ENCODE measurements around the gene FRK. TPM values are rescaled to one million over a fixed set of nuclear protein-coding genes. Genes with fewer than 3 reads are reported as not detected.
"Not testable (repeated sequence)": the region's sequence is repeated elsewhere in the genome, so short reads cannot be mapped to it uniquely, and the experiment has no call there.

FRK gene
- total RNA-seq, 2 donors from 2014 or later, result 7.9 to 9.1 TPM

- no peaks in the 10 kb centered on the region for H3K27me3 ChIP-seq
- intact Hi-C loops (cut with DNase I), result no loop called here
- ATAC-seq (no peak), DNase-seq (no peak)
- H3K36me3 ChIP-seq (replicated peaks in 1 of 2; ENCODE audit: insufficient read depth in 1 of 2, low read depth in 2 of 2), result no peaks in the 10 kb centered on the region
- no peak for TF ChIP-seq POLR2A (IDR thresholded peaks at IDR 0.05)
- TF ChIP-seq, protein P1, sequence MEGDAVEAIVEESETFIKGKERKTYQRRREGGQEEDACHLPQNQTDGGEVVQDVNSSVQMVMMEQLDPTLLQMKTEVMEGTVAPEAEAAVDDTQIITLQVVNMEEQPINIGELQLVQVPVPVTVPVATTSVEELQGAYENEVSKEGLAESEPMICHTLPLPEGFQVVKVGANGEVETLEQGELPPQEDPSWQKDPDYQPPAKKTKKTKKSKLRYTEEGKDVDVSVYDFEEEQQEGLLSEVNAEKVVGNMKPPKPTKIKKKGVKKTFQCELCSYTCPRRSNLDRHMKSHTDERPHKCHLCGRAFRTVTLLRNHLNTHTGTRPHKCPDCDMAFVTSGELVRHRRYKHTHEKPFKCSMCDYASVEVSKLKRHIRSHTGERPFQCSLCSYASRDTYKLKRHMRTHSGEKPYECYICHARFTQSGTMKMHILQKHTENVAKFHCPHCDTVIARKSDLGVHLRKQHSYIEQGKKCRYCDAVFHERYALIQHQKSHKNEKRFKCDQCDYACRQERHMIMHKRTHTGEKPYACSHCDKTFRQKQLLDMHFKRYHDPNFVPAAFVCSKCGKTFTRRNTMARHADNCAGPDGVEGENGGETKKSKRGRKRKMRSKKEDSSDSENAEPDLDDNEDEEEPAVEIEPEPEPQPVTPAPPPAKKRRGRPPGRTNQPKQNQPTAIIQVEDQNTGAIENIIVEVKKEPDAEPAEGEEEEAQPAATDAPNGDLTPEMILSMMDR (IDR thresholded peaks at IDR 0.05), result no peak
- peaks cover 12% of the 10 kb centered on the region for H3K4me1 ChIP-seq
- no peaks in the 10 kb centered on the region for H3K9me3 ChIP-seq
- no peak overlapping the region for H3K27ac ChIP-seq
- H3K4me3 ChIP-seq, result no peak overlapping the region
Observed at GRCh38 chr6:115969930-115970273, 90.8 kb downstream of the FRK start.

DNA sequence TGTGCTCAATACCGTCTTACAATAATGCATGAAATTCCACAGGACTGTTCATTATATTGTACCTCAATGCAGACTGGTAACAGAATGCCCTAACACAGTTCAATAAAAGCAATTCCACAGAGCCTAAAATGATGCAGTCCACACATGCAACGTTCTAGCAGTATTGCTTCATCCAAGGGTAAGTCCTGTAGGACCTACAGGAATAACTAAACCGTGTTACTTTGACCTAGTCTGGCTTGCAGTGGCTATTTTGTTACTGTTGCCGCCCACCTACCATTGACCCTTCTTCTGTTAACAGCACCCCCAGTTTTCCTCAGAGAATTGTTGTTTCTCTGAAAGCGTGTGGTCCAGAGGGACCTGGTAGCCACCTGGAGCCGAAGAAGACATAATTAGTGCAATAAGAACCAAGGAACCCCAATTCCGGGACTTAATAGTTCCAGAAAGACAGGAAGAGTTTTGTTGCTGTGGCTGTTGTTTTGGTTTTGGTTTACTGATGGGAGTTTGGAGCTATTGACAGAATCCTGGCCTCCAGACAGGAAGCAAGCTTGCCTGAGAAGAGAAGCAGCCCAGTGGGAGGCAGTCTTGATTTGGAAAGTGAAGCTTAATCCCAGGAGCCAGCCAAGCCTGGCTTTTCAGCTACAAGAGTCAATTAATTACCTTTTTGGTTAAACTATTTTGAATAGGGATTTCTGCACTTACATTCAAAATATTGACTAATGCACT is 91.3 kb downstream of the FRK start:
- Histone ChIP-seq H3K36me3 (replicated peaks in 1 of 2; ENCODE audit: insufficient read depth in 1 of 2, low read depth in 2 of 2) (no peaks in the 10 kb centered on the region), H3K4me1 (peaks cover 12% of the 10 kb centered on the region), H3K27me3 (no peaks in the 10 kb centered on the region), H3K27ac (no peak overlapping the region), H3K4me3 (no peak overlapping the region), H3K9me3 (no peaks in the 10 kb centered on the region)
- WGBS, 2 donors, result 79 to 80% methylated on average over 7 of the region's 7 CpGs
- peak in 1 of 4 donors; percentile 6 for DNase-seq
- intact Hi-C loops (cut with DNase I), result no loop called here
- ATAC-seq, result no peak
- TF ChIP-seq, protein P1 (IDR thresholded peaks at IDR 0.05), result no peak
- TF ChIP-seq POLR2A (IDR thresholded peaks at IDR 0.05), result no peak

DNA sequence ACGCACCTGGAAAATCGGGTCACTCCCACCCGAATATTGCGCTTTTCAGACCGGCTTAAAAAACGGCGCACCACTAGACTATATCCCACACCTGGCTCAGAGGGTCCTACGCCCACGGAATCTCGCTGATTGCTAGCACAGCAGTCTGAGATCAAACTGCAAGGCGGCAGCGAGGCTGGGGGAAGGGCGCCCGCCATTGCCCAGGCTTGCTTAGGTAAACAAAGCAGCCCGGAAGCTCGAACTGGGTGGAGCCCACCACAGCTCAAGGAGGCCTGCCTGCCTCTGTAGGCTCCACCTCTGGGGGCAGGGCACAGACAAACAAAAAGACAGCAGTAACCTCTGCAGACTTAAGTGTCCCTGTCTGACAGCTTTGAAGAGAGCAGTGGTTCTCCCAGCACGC is 100.4 kb downstream of the FRK start:
- H3K4me1 ChIP-seq; intact Hi-C loops (cut with DNase I); DNase-seq; H3K36me3 ChIP-seq (replicated peaks in 1 of 2; ENCODE audit: insufficient read depth in 1 of 2, low read depth in 2 of 2); H3K4me3 ChIP-seq; ATAC-seq; H3K27ac ChIP-seq; H3K9me3 ChIP-seq; H3K27me3 ChIP-seq: not testable (repeated sequence)
- 91% methylated on average over 9 of the region's 17 CpGs; no CpG with 5 or more reads in 1 of the 2 donors for WGBS, 2 donors

GRCh38 chr6:115958958-115959357 is 101.7 kb downstream of the FRK start:
- Histone ChIP-seq H3K27ac (no peak overlapping the region), H3K4me1 (no peaks in the 10 kb centered on the region), H3K9me3 (no peaks in the 10 kb centered on the region), H3K36me3 (replicated peaks in 1 of 2; ENCODE audit: insufficient read depth in 1 of 2, low read depth in 2 of 2) (no peaks in the 10 kb centered on the region), H3K27me3 (no peaks in the 10 kb centered on the region), H3K4me3 (no peak overlapping the region)
- no peak for DNase-seq
- 50 to 63% methylated on average over 3 of the region's 3 CpGs for WGBS, 2 donors
- no peak for TF ChIP-seq POLR2A (IDR thresholded peaks at IDR 0.05)
- TF ChIP-seq, protein P1 (IDR thresholded peaks at IDR 0.05), result no peak
- ATAC-seq, result no peak
- intact Hi-C loops (cut with DNase I), result no loop called here

- ATAC-seq (no peak), DNase-seq (no peak)
- H3K36me3 ChIP-seq (replicated peaks in 1 of 2; ENCODE audit: insufficient read depth in 1 of 2, low read depth in 2 of 2), result no peaks in the 10 kb centered on the region
- H3K4me3 ChIP-seq, result no peak overlapping the region
- WGBS, 2 donors, result 66 to 69% methylated on average over 2 of the region's 2 CpGs
- no peaks in the 10 kb centered on the region for H3K27me3 ChIP-seq
- intact Hi-C loops (cut with DNase I), result no loop called here
- TF ChIP-seq POLR2A (IDR thresholded peaks at IDR 0.05), result no peak
- TF ChIP-seq, protein P1 (IDR thresholded peaks at IDR 0.05), result no peak
- H3K27ac ChIP-seq, result no peak overlapping the region
- H3K9me3 ChIP-seq, result no peaks in the 10 kb centered on the region
- H3K4me1 ChIP-seq, result no peaks in the 10 kb centered on the region
Observed at GRCh38 chr6:115954740-115955139, 106.0 kb downstream of the FRK start.
